BE2C (cell line): ENCODE measurements around the gene XXYLT1.

Experiments used
- DNase-seq: peaks from one replicate; pipeline ENCODE4 v3.0.0-alpha.2; 2020
- H3K27me3 ChIP-seq: fragments of 250-450 bp; sonication (Bioruptor Pico); 2 replicates; pipeline ENCODE4 v1.5.1; 2020; ENCODE audit warnings: mild to moderate bottlenecking
- H3K36me3 ChIP-seq: fragments of 250-450 bp; sonication (Bioruptor Pico); 2 replicates; pipeline ENCODE4 v1.5.1; 2020; ENCODE audit warnings: mild to moderate bottlenecking
- H3K4me1 ChIP-seq: fragments of 250-450 bp; sonication (Bioruptor Pico); 2 replicates; pipeline ENCODE4 v1.5.1; 2020
- H3K4me3 ChIP-seq: 2 replicates; pipeline ENCODE4 v1.5.1; 2011; ENCODE audit warnings: low read depth, low read length
- H3K9me3 ChIP-seq: fragments of 250-450 bp; sonication (Bioruptor Pico); 2 replicates; pipeline ENCODE4 v1.5.1; 2020
- CTCF ChIP-seq: IDR thresholded peaks from 2 replicates; pipeline ENCODE4 v1.5.1; 2012; ENCODE audit warnings: mild to moderate bottlenecking, low read depth, low read length

XXYLT1 gene

DNA sequence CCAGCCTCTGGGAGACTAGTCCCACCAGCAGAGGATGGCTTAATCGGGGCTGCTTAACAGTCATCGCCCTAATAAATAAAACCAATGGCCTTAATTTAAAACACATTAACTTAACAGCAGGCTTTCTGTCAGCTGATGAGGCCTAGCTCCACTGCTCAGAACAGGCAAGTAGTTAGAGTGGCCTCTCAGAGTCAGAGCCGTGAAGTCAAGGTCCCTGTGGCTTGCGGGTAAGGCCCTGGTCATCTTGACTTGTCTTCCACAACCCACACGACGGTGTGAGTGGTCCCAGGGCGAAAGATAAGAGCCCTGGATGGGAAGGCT lies 11.8 kb downstream of the XXYLT1 start:
- H3K4me3 ChIP-seq: peak overlapping the region; percentile 66

DNA sequence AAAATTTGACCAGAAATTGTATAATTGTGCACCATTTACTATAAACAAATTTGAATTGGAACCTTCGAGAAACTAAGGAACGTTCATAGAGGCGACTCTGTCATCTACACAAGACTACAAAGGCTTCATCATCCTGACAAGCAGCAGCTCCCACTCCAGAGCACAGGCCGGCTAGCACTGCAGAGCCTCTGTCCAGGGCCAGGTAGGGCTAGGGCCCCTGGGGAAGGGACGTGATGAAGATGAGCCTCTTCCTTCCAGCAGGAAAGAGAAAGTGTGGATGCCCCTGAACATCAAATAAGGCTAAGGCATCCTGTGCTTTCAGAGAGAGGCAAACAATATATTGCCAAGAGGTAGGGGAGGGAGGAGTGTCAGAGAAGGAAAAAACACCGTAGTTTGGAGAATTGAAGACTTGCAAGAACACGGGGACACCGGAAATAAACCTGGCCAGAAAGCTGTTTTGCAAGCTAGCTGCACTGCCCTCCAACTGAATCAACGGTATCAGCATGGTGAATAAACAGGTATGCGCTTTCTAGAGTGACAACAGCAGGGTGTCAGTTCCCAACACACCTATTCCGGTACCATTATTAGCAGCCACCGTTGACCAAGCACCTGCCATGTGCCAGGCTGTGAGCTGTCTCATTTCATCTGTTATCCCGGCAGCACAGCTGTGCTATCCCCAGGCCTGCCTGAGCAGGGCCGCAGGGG lies 12.4 kb downstream of the XXYLT1 start:
- no peaks in the 10 kb centered on the region for H3K9me3 ChIP-seq
- H3K4me3 ChIP-seq: peak overlapping the region; percentile 66; the same call in 1 of the 2 replicates
- H3K27me3 ChIP-seq: no peaks in the 10 kb centered on the region
- TF ChIP-seq CTCF: no peak
- H3K36me3 ChIP-seq: no peaks in the 10 kb centered on the region; the same call in 1 of the 2 replicates
- DNase-seq: peak; percentile 69
- H3K4me1 ChIP-seq: peaks cover 16% of the 10 kb centered on the region

More for the DNA sequence above, 11.8 kb downstream of the XXYLT1 start:
- Histone ChIP-seq H3K36me3 (no peaks in the 10 kb centered on the region; the same call in 1 of the 2 replicates), H3K27me3 (no peaks in the 10 kb centered on the region), H3K9me3 (no peaks in the 10 kb centered on the region), H3K4me1 (peaks cover 16% of the 10 kb centered on the region)
- TF ChIP-seq CTCF: no peak
- no peak for DNase-seq

DNA sequence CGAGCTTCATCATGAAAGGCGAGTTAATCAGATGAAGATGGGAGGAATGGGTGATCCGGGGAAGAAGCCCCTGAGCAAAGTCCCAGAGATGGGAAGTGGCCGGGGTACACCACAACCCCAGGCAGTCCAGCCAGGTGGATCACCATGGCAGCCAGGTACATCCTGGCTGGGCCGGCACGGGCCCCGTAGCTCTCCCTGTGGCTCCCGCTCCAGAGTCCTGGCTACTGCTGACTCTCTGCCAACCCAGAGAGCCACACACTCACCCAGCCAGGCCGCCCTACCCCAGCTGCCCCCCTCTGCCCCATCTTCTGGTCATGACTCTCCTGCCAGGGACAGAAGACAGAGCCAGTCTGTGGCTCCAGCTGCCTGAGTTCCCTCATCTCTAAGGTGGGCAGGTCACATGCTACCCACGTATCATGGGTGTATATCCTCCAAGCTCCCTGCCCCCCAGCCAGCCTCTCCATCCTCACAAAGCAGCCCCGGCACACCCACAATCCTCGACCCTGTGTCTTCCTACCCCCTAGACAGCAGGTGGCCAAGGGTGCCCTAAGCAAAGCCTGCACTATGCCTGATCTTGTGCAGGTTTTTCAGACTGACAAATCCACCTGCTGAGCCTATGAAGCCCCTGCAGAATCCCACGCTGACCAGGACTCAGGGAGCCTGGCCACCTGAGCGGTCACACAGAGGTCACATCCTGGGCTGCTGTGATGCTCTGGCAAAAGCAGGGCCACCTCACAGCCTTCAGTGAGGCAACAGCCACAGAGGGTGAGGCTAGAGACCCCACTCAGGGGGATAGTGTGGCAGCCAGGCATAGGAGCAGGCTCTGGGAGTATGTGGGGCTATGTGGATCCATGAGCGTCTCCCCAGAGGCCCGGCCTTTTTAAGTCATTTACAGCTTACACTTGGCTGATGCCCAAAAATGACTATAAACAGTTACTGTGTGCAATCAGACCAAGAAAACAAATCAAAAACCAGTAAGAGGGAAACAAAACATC lies 13.2 kb downstream of the XXYLT1 start:
- no peak for DNase-seq
- TF ChIP-seq CTCF: no peak
- Histone ChIP-seq H3K4me3 (no peak overlapping the region), H3K9me3 (no peaks in the 10 kb centered on the region), H3K4me1 (peaks cover 21% of the 10 kb centered on the region), H3K27me3 (no peaks in the 10 kb centered on the region), H3K36me3 (no peaks in the 10 kb centered on the region; the same call in 1 of the 2 replicates)

DNA sequence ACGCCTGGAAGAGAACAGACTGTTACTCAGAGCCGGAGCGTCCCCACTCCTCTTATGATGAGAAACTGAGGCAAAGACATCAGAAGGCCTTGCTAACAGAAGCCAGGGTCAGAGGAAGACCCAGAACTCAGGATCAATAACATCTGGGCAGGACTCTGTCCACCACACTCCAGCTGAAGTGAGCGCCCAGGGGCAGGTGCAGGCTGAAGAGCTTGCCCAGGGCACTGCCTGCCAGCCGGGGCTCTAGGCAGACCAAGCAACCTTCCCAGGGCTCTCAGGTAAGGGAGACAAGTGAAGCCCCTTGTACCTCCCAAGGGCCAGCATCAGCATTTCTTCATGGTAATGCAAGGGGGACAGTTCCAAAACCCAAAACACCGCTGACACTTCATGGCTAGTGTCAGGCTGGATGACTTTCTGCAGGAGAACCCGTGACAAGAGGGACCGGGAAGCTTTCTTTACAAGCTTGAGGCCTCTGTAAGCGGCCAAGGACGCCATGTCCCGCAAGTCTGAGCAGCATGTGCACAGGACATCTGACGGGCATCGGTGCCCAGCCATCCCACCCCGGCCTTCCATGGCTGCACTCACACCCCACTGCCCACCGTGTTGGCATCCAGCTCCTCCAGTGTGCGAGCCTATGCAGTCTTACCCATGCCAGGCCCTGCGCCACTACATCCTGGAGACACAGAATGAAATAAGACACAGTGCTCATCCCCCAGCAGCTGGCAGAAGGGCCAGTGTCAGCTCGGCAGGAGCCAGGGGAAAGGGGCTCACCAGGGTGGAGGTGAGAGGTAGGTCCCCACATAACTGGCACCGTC lies 14.1 kb downstream of the XXYLT1 start:
- peaks cover 23% of the 10 kb centered on the region for H3K4me1 ChIP-seq
- H3K27me3 ChIP-seq: no peaks in the 10 kb centered on the region
- H3K4me3 ChIP-seq: no peak overlapping the region
- H3K36me3 ChIP-seq: no peaks in the 10 kb centered on the region; the same call in 1 of the 2 replicates
- no peak for DNase-seq
- H3K9me3 ChIP-seq: no peaks in the 10 kb centered on the region
- no peak for TF ChIP-seq CTCF

DNA sequence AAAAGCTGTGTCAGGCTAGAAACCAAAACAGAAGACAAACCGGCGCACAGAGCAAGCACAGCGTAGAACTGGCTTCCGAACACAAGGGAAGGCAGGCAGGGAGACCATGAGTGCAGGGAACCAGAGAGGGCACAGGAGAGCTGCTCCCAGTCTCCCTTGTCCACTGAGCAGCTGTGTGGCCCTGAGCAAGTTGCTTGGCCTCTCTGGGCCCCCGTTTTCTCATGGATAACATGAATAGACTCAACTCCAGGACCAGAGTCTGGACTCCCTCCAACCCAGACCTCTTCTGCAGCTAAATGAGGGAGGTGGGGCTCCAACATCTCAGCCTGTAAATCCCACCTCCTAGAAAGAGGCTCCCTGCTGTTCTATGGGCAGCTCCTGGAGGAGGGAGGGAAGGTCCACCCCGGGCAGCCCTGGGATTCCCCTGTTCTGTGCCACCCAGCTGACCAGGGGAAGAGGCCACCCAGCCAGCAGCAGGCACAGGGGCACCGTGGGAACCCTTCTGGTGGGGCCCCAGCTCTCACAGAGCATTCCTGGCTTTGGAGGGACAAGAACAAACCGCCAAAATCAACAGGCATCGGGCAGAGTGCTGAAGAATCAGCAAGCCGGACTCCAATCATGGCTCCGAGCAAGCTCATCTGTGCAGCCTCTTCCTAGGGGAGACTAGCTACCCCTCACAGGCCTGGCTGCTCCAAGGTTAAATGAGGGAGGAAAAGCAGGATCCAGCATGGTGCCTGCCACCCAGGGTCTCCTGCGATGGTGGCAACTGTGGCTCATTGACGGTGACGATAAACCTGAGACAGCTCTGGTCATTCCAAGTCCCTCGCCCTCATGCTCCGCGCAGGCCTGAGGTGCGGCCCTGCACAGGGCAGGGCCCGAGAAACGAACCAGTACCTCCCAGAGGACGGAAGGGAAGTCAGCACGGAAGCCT lies 15.1 kb downstream of the XXYLT1 start:
- no peaks in the 10 kb centered on the region; the same call in 1 of the 2 replicates for H3K36me3 ChIP-seq
- no peak overlapping the region for H3K4me3 ChIP-seq
- DNase-seq: no peak
- H3K27me3 ChIP-seq: no peaks in the 10 kb centered on the region
- no peaks in the 10 kb centered on the region for H3K9me3 ChIP-seq
- no peak for TF ChIP-seq CTCF
- H3K4me1 ChIP-seq: peaks cover 28% of the 10 kb centered on the region
